HuH-7.5 (cell line): ENCODE data around the gene MBNL2.

Source experiments
- DNase-seq: peaks from one replicate; pipeline ENCODE4 v3.0.0; 2011; ENCODE audit warnings: low spot score

The MBNL2 gene

DNA sequence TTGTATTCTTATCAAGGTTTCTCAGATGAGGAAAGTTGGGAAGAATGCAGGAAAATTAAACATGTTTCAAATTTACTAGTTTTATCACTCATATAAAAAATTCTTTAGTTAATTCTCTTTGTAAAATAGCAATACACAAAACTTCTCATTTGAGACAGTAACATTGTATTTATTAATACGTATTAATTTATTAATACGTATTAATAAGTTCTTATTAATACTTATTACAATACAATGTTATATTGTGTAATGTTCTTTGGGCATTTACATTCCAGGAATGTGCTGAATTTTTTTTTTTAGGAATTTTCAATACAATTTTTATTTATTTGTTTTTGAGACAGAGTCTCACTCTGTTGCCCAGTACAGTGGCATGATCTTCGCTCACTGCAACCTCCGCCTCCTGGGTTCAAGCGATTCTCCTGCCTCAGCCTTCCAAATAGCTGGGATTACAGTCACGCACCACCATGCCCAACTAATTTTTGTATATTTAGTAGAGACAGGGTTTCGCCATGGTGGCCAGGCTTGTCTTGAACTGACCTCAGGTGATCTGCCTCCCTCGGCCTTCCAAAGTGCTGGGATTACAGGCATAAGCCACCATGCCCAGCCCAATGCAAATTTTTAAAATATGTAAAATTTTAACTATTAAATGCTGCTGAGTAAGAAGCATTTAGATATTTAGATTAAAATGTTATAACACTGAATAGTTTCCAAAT, 31.6 kb downstream of the MBNL2 start:
- no peak for DNase-seq

DNA sequence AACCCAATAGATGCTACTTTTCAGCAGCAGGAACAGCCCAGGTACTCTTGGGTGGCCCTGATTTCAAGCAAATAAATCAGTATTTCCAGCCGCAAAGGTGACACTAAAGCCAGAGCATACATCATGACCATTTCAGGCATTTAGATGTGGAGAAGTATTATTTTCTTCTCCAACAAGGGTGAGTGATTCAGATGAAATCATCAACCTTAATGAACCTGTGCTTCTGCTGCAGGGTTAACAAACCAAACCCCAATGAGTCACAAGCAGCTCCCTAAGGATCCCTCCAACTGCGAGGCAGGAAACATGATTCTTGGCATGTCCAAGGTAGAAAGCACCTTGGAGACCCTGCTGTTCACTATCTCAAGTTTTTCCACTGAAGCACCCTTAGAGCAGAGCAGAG, 32.7 kb downstream of the MBNL2 start:
- no peak for DNase-seq

DNA sequence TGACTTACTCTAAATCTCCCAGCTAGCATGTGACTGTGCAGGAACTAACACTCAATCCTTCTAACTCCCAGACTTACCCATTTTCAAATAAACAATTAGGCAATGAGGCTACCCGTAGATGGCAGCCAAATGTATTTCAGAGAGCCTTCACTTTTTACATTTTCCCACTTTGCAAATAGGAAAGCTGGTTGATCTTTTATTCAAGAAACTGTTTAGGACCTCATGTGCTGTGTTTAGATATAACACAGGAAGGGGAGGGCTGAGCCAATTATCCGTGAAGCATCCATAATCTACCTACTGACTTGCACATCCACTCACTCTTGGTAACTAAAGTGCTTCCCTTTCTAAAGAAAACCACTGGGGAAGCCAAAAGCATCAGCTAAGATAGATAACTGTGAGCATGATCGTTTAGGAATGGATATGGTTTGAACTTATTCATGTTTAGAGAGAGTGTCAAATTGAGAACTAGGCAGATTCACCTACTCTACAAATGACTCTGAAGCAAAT, 33.4 kb downstream of the MBNL2 start:
- DNase-seq: no peak

DNA sequence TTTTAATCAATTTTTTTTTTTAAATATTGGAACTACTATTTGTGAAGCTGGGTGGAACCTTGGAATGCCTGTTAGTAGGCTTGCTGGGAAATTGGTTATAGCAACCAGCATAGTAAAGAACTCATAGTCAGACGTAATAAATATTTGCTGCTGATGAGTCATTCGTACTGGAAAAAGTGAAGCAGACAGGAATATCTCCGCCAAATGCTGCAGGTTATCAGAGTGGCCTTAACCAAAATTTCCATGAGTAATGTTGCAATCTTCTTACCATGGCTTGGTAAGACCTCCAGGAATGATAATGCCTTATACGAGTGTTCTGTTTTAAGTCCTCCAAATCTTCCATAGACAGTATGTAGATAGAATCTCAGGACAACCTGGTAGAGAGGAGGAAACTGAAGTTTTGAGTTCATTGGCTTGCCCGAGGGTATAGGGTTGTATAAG, 34.2 kb downstream of the MBNL2 start:
- no peak for DNase-seq

DNA sequence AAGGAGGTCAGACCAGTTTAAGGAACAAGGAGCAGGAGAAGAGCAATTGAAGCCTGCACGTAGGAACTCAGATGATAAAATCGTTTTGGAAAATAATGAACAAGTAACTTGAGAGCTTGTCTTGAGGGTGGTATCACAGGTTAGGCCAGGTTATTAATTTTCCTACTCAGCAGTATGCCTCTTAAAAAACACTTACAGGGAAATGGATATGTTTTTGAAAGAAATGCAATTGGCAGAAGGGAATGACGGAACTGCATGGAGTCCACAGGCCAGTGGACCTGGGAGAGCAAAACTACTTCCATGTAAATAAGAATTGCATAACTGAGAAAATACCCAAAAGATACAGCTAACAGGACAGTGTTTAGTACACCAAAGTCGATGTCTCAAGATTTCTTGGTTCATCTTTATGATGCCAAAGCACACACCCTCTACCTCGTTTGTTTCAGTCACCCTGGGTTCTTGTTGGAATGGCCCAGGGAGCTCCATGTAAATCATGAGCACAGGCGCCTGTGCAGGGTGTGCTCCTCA, 35.2 kb downstream of the MBNL2 start:
- no peak for DNase-seq

DNA sequence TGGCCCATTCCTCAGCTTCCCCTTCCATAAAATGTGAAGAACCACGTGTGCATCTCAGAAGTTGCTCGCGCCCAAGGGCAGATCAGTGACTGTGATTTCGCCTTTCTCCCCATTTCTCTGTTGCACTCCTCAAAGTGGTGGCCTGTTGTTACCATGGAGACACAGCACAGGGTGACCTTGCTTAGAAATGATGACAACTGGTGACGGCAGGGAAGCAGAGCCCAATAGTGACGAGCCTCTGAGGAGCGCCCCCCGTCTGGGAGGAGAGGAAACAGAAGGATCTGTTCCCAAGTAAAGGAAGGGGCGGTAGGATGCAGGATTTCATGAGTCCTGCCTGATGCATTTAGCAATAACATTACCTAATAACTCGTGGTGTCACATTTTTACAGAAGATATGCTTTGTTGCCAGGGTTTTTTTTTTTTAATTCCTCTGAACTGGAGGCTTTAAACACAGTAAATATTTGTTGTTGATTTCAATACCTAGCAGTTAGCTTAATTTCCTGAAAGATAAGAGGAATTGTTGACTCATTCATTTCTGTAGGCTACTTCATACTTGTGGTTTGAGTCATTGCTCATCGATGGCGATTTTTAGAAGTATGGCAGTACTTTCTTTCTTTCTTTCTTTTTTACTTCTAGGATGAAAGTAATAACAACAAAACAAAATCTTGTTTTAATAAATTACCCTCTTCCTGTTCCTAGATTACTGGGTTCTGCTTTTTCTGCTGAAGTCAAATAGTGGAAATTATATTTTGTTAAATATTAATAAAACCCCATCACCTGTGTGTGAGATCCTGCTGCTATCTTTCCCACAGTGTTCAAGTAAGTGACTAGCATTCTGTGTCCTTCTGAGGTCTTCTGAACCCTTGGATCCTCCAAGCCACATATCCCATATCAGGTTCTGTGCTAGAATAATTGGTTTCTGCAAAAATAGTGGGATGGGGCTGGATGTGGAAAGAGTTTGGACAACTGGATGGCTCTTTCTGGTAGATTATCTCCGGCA, 36.0 kb downstream of the MBNL2 start:
- peak; percentile 43 for DNase-seq

DNA sequence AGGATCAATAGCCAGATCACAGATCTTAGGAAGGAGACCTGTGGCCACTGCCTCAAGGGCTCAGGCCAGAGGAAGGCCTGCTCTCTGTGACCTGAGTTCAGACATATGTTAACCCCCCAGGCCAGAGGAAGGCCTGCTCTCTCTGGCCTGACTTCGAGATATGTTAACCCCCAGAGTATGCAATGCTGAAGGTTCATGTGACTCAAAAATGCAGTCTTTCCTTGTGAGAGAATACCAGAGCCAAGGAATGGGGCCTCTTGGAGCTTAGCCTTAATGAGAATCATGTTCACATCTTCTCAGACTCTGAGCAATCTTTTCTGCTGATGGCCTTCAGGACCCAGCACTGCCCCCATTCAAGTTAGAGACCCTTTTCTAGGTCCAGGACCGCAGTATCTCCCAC, 36.7 kb downstream of the MBNL2 start:
- no peak for DNase-seq

DNA sequence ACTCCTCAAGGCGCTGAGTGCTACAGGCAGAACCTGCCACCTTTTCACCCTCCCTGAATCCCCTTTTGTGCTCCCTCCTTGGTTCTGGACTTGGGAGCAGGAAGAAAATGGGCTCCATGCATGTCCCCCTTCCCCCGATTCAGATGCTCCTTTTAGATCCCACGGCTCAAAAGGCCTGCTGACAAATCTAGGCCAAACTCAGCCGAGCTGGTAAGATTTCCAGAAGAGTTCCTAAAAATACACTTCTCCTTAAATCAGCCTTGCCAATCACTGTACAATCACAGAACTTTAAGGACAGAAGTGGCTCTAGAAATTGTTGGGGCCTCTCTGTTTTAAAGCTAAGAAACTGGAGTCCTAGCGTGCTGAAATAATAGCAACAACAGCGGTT, 37.3 kb downstream of the MBNL2 start:
- no peak for DNase-seq

DNA sequence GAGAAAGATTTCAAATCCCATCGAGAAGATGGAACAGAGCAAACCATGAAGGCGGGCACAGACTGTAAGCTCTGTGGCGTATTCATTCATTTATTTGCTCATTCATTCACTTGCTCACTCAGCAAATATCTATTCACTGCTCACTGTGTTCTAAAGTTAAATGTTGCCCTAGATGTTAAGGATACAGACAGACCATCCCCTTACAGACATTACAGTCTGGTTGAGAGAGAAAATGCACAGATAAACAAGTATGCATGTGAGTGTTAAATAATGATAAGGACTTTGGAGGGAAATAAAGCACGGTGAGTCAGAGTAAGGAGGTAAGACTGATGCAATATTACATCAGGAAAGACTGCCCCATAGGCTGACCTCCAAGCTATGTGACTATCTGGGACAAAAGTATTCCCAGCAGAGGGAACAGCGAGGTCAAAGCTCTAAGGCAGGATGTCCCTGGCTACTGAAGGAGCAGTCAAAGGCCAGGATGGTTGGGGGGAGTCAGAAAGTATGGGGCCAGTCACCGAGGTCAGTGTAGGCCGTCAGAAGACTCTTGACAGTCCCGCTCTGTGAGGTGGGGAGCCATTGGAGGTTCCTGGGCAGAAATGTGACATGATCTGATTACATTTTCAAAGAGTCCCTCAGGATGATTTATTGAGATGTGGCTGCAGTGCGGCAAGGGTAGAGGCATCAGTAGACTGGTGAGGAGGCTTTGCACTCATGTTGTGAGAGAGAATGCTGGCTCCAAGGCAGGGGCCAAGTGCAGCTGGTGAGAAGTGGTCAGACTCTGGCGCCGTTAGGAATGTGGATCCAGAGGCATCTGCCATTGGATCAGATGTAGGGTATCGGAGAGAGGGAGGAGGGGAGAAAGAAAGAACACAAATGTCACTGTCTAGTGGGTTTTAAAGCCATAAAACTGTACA, 37.9 kb downstream of the MBNL2 start:
- peak; percentile 28 for DNase-seq

DNA sequence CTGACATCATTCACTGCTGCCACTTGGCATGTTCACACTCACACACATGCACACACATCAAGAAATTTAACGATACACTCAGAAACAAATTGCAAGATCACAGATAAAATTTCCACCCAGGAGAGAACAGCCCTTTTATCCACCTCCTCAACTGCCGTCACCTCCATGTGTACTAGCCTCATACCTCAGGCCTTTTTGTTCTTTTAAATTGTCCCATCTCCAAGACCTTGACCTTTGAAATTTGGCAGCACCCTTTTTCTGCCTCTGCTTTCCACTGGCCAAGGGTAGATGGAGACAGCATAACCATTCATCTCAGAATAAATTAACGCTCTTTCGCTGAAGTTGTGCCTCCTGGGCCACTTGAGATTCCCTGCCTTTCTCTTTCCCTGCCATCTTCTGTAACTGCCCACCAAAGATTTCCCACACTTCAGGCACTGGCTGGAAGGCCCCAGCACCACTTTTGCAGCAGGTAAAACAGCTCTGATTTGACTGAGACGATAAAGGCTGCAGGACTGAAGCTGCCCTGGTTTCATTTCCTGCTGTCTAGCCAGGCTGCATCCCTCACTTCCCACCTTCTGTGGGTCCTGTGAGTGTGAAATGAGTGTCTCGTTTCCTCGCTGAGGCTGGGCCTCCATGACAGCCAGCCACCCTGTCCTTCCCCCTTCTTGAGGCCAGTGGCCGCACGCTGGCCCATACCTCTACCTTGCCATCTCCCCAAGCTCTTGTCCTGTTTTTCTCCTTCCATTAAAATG, 39.3 kb downstream of the MBNL2 start:
- DNase-seq: no peak

DNA sequence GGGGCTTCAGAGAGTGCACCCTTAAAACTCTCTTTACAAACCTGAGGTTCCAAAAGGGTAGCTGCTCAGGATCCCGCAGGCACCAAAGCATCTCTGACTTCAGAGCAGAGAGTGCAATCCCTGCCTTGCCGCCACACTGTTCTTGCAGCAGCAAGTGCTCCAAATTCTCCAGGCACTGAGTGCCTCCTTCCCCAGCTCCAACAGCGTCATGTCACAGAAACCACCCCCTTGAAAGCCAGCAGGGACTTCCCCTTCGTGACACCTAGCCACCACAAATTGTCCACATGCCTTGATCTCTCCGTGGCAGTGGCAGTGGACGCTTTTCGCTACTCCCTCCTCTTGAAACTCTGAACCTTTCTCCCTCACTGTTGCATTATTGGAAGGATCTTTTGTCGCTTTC, 39.9 kb downstream of the MBNL2 start:
- no peak for DNase-seq

DNA sequence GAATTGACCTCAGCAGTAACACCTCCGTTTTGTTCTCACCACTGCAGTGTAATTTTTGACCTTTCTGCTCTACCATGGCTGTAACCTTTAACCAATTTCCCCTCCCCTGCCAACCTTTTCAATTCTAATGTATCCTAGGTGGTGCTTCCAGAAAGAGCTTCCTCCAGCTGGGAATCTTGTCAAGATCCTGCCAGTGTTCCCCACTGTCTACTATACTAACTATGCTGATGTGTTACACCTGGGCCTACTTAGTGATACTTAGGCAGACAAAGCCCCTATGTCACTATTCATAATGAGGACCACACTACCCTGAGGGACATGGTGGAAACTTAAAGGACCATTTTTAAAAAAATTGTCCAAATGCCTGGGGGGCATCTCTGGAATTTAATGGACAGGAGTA, 41.0 kb downstream of the MBNL2 start:
- DNase-seq: no peak

DNA sequence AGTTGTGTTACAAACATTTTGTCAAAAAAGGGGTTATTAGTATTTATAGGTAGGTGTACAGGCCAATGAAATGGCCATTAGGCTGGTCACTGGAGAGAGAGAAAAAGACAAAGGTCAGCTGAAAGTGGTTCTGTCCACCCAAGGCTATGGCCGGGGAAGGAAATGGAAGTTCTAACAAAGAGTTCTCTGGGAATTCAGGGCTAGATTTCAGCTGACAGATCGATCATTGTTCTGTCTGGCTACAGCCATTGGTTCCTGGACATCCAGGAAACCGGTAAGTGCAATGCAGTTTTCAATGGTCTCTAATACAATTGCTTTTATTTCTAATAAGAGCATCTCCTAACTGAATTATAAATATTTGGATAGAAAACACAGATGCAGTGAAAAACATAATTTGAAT, 42.5 kb downstream of the MBNL2 start:
- no peak for DNase-seq

DNA sequence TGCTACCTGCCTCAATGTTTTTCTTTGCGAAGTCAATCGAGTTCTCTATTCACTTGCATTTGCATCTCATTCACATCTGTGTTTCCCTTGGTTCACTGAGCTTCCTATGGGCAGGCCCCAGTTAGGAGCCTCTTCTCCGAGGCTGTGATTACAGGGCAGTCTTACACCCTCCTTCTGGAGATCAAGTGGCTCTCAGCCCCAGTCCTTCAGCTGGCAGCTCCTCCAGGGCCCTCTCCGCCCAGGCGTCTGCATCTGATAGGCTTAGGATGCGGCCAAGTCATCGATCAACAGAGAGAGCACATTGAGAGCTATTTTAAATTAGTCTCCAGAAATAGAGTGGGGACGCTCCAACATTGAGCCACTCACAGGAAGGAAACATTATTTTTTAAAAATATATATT, 44.2 kb downstream of the MBNL2 start:
- DNase-seq: no peak

DNA sequence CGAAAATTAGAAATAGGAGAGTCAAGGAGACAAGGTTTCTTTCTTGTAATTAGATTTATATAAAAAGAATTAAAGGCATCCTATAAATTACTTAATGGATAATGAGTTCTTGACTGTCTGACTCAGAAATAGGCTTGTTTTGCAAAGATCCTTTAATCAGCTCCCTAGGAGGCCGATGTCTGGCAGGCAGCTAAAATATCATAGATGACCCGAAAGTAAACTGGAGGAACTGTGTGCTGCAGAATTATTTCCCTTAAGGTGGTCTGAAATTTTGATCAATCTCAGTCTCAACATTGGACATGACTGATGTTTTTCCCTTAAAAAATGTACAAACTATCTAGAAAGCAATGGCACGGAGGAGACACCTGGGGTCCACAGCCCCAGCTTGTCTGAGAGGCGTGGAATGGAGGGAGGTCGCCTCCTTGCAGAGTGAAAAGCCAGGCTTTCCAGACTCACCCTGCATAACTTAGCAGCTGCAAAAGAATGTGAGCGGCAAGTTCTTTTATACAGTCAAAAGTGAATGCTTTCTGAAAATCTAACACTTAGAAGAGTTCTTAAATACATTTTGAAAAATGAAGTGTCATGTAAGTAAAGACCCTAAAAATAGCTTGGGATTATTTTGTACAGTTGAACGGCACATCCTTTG, 44.8 kb downstream of the MBNL2 start:
- DNase-seq: no peak

DNA sequence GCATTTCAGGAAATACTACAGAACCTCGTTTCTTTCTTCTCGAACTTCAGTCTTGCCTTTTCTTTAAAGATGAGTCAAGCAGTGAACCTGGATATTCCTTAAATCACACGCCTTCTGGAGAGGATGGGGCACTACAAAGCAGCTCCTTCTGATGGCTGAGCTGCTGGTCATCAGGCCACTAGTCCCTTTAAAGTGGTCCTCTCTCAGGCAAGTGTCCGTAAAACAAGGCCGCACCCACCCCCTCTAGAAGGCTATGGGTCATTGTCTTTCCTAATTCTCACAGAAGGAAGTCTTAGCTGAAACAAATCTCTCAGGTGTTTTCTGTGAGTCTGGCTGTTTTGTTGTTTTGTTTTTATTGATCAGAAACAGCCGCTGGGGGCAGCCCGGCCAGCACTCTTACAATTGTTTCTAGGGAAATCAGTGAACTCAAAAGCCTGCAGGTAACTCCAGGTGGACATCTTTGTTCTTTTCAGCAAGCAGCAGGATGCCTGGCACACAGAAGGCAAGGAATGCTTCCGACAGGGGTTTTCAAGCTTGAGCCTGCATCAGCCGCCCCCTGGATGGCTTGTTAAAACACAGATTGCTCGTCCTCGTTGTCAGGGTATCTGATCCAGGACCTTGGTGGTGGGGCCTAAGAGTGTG, 45.4 kb downstream of the MBNL2 start:
- no peak for DNase-seq

DNA sequence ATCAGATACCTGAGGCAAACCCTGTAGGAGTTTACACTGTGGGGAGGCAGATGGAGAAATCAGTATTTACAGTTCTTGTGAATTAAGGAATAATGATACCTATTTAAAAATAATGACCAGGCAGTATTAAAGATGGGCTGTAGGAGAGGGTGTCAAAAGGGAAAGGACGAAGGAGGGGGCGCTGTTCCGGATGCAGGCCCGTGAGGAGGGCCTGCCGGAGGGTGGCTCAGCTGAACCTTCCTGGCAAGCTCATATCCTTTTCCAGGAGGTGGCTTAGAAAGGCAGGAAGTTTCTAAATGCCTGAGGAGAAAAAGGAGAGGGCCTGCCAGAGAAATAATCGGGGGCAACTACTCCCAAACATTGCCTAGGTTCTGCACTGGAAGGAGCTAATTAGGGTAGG, 46.6 kb downstream of the MBNL2 start:
- DNase-seq: no peak

DNA sequence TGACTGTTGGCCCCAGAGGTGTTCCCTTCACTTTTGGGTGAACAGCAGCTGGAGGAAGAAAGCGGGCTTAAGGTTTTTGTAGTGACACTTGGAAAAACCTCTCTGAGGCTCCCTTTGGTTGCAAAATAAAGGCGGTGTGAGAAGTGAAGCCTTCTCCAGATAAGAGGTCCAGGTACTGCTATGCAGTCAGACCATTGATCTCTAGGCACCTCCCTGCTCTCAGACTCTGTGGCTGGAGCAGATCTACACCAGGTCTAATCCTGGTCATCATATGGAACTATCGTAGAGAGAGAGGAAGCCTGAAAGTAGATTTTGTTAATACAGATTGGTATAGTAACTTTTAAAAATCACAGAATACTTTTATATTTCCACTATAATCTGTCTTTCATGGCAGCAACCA, 47.5 kb downstream of the MBNL2 start:
- no peak for DNase-seq

DNA sequence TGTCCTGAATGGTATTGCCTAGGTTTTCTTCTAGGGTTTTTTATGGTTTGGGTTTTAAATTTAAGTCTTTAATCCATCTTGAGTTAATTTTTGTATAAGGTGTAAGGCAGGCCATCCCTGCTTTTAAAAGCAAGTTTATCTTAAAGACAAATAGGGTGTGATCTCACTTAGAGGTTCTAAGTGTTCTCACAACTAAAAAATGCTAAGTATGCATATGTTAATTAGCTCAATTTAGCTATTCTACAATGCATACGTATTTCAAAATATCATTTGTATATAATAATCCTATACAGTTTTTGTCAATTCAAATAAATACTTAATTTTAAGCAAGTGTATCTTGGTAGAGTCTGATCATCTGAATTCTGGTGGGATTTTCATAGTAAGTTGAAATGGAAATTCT, 50.4 kb downstream of the MBNL2 start:
- DNase-seq: no peak

DNA sequence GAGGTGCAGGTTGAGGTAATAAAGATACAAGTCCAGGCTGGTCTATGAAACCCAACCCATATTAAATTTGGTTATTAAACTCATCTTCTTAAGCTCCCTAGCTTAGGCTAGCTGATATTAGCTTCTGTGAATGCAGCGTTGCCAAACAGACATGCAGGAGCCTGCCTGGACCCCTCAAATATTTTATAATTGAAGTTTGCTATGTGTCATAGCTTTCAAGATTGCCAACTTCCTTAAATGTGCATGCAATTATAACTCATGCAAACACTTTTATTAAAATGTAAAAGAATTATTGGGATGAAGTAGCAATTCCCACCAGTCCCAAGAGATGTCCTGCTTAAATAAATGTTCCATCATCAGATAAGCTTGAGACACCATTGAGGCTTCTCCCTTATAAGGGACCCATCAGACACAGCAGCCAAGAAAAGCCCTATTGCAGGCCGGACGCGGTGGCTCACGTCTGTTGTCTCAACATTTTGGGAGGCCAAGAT, 51.3 kb downstream of the MBNL2 start:
- no peak for DNase-seq
